GM18517 (cell line): Measurements from ENCODE around the gene SCN3B.

Experiments
- ATAC-seq: cut with Tn5 transposase; IDR thresholded peaks from one replicate; pipeline ENCODE4 v1.9.1; 2021; ENCODE audit warnings: mild to moderate bottlenecking, moderate library complexity; ENCODE audit not compliant: unreplicated experiment

Gene SCN3B

GRCh38 chr11:123601136-123601535, 53.3 kb downstream of the SCN3B start:
- no peak for ATAC-seq

- no peak for ATAC-seq
These were observed 56.6 kb downstream of the SCN3B start for GRCh38 chr11:123597859-123598258.

GRCh38 chr11:123594921-123595320, 59.5 kb downstream of the SCN3B start:
- no peak for ATAC-seq

GRCh38 chr11:123594188-123594901, 60.1 kb downstream of the SCN3B start:
- no peak for ATAC-seq

GRCh38 chr11:123593570-123593969, 60.9 kb downstream of the SCN3B start:
- no peak for ATAC-seq

- no peak for ATAC-seq
These were observed 64.0 kb downstream of the SCN3B start for GRCh38 chr11:123590296-123590912.

- no peak for ATAC-seq
These were observed 65.6 kb downstream of the SCN3B start for GRCh38 chr11:123588864-123589262.

GRCh38 chr11:123588117-123588863, 66.1 kb downstream of the SCN3B start:
- no peak for ATAC-seq

GRCh38 chr11:123587559-123587958, 66.9 kb downstream of the SCN3B start:
- ATAC-seq, result no peak

GRCh38 chr11:123587044-123587443, 67.4 kb downstream of the SCN3B start:
- no peak for ATAC-seq

GRCh38 chr11:123586568-123586967, 67.9 kb downstream of the SCN3B start:
- no peak for ATAC-seq

- no peak for ATAC-seq
These were observed 68.7 kb downstream of the SCN3B start for GRCh38 chr11:123585706-123586105.

GRCh38 chr11:123585206-123585605, 69.2 kb downstream of the SCN3B start:
- no peak for ATAC-seq

GRCh38 chr11:123584737-123585136, 69.7 kb downstream of the SCN3B start:
- no peak for ATAC-seq

GRCh38 chr11:123584186-123584585, 70.2 kb downstream of the SCN3B start:
- ATAC-seq, result no peak

- no peak for ATAC-seq
These were observed 71.4 kb downstream of the SCN3B start for GRCh38 chr11:123582992-123583504.

GRCh38 chr11:123581651-123582399, 72.6 kb downstream of the SCN3B start:
- ATAC-seq, result no peak

- ATAC-seq, result peak; percentile 72
These were observed 73.7 kb downstream of the SCN3B start for GRCh38 chr11:123580557-123581275.

GRCh38 chr11:123580137-123580536, 74.3 kb downstream of the SCN3B start:
- no peak for ATAC-seq

- ATAC-seq, result no peak
These were observed 75.0 kb downstream of the SCN3B start for GRCh38 chr11:123579482-123579812.
